ENCODE results near the gene GHRL.

Gene GHRL

GRCh38 chr3:10291641-10292040 lies 1.1 kb downstream of the GHRL start:
- H3K4me3 ChIP-seq (ENCODE audit: low read depth, low read length), result no peak overlapping the region
- H3K27me3 ChIP-seq (ENCODE audit: control insufficient read depth, insufficient read depth, low read length), result no peaks in the 10 kb centered on the region
- peaks cover 20% of the 10 kb centered on the region for H3K36me3 ChIP-seq (ENCODE audit: control insufficient read depth, insufficient read depth, low read length)
- no peaks in the 10 kb centered on the region for H3K9me3 ChIP-seq (ENCODE audit: control insufficient read depth, insufficient read depth, low read length)
- no peak overlapping the region for H3K9ac ChIP-seq (ENCODE audit: low read depth, low read length)
- peaks cover 2% of the 10 kb centered on the region for H3K4me1 ChIP-seq (ENCODE audit: control insufficient read depth, insufficient read depth, low read length)

- Histone ChIP-seq H3K36me3 (ENCODE audit: control insufficient read depth, insufficient read depth, low read length) (peaks cover 18% of the 10 kb centered on the region), H3K9ac (ENCODE audit: low read depth, low read length) (no peak overlapping the region), H3K4me3 (ENCODE audit: low read depth, low read length) (no peak overlapping the region), H3K4me1 (ENCODE audit: control insufficient read depth, insufficient read depth, low read length) (peaks cover 5% of the 10 kb centered on the region), H3K9me3 (ENCODE audit: control insufficient read depth, insufficient read depth, low read length) (no peaks in the 10 kb centered on the region), H3K27me3 (ENCODE audit: control insufficient read depth, insufficient read depth, low read length) (no peaks in the 10 kb centered on the region)
Observed at GRCh38 chr3:10290481-10291176, 2.1 kb downstream of the GHRL start.

- Histone ChIP-seq H3K4me1 (ENCODE audit: control insufficient read depth, insufficient read depth, low read length) (peaks cover 5% of the 10 kb centered on the region), H3K27me3 (ENCODE audit: control insufficient read depth, insufficient read depth, low read length) (no peaks in the 10 kb centered on the region), H3K9me3 (ENCODE audit: control insufficient read depth, insufficient read depth, low read length) (no peaks in the 10 kb centered on the region), H3K36me3 (ENCODE audit: control insufficient read depth, insufficient read depth, low read length) (peaks cover 18% of the 10 kb centered on the region), H3K4me3 (ENCODE audit: low read depth, low read length) (no peak overlapping the region), H3K9ac (ENCODE audit: low read depth, low read length) (no peak overlapping the region)
Observed at GRCh38 chr3:10289787-10290355, 2.9 kb downstream of the GHRL start.

GRCh38 chr3:10289077-10289476 lies 3.7 kb downstream of the GHRL start:
- Histone ChIP-seq H3K4me1 (ENCODE audit: control insufficient read depth, insufficient read depth, low read length) (peaks cover 5% of the 10 kb centered on the region), H3K9me3 (ENCODE audit: control insufficient read depth, insufficient read depth, low read length) (no peaks in the 10 kb centered on the region), H3K36me3 (ENCODE audit: control insufficient read depth, insufficient read depth, low read length) (peaks cover 18% of the 10 kb centered on the region), H3K27me3 (ENCODE audit: control insufficient read depth, insufficient read depth, low read length) (no peaks in the 10 kb centered on the region), H3K9ac (ENCODE audit: low read depth, low read length) (no peak overlapping the region), H3K4me3 (ENCODE audit: low read depth, low read length) (no peak overlapping the region)

GRCh38 chr3:10288575-10288960 lies 4.2 kb downstream of the GHRL start:
- Histone ChIP-seq H3K9me3 (ENCODE audit: control insufficient read depth, insufficient read depth, low read length) (no peaks in the 10 kb centered on the region), H3K9ac (ENCODE audit: low read depth, low read length) (no peak overlapping the region), H3K36me3 (ENCODE audit: control insufficient read depth, insufficient read depth, low read length) (peaks cover 18% of the 10 kb centered on the region), H3K4me1 (ENCODE audit: control insufficient read depth, insufficient read depth, low read length) (peaks cover 5% of the 10 kb centered on the region), H3K4me3 (ENCODE audit: low read depth, low read length) (no peak overlapping the region), H3K27me3 (ENCODE audit: control insufficient read depth, insufficient read depth, low read length) (no peaks in the 10 kb centered on the region)

DNA sequence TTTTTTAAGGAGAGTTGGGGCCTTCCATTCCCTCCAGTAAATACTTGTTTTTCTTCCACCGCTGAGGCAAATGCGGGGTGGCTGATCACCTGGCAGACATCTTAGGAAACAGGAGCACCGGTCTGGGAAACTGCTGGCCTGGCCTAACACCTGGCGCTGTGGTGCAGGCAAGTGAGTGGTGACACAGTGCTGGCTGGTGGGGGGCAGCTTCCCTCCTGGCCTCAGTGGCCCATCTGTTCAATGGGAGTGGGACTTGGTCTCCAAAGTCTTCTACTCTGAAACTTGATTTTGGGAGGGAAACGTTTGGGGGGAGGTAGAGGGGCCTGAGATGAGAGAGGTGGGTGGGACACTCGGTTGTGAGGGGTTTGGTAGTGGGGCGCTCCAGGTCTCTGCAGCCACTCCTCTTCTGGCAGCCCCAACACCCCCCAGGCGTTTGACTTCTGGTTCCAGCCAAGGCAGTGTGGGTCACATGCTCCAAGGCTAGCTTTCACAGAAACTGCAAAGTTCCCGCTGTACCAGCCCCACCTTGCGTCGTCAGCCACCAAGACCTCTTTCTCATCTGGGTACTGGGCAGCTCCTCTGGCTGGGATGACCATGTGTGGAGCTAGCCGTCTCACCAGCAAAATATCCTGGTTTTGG lies 4.7 kb downstream of the GHRL start:
- no peak overlapping the region for H3K4me3 ChIP-seq (ENCODE audit: low read depth, low read length)
- no peaks in the 10 kb centered on the region for H3K9me3 ChIP-seq (ENCODE audit: control insufficient read depth, insufficient read depth, low read length)
- H3K9ac ChIP-seq (ENCODE audit: low read depth, low read length), result no peak overlapping the region
- H3K4me1 ChIP-seq (ENCODE audit: control insufficient read depth, insufficient read depth, low read length), result peaks cover 5% of the 10 kb centered on the region
- H3K27me3 ChIP-seq (ENCODE audit: control insufficient read depth, insufficient read depth, low read length), result no peaks in the 10 kb centered on the region
- H3K36me3 ChIP-seq (ENCODE audit: control insufficient read depth, insufficient read depth, low read length), result peaks cover 19% of the 10 kb centered on the region

DNA sequence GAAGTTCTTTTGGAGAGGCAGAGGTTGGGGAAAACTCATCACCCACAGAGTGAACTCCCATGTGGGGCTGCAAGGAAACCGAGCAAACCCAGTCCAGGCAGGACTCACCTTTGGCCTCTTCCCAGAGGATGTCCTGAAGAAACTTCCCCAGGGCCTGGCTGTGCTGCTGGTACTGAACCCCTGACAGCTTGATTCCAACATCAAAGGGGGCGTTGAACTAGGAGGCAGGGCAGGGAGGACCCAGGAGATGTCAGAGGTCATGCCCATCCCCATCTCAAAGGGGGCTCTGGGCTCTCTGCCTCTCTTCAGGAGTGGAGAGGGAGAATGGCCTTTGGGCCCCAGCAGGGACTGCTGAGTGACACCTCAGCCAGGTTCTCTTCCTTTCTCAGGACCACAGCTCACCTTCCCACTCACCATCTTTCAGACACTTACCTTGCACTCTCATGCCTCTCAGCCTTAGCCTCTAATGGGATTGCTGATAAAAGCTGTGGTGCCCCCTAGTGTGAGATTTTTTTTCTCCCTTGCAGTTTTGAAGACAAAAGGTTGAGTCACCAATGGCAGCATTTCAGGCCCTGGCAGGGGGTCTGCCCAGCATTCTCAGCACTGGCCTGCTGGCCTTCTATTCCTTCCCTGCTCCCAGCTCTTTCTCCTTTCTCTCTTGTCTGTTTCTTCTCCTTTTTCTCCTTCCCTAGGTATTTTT lies 6.0 kb downstream of the GHRL start:
- peaks cover 17% of the 10 kb centered on the region for H3K36me3 ChIP-seq (ENCODE audit: control insufficient read depth, insufficient read depth, low read length)
- peaks cover 5% of the 10 kb centered on the region for H3K4me1 ChIP-seq (ENCODE audit: control insufficient read depth, insufficient read depth, low read length)
- no peak overlapping the region for H3K4me3 ChIP-seq (ENCODE audit: low read depth, low read length)
- H3K9me3 ChIP-seq (ENCODE audit: control insufficient read depth, insufficient read depth, low read length), result no peaks in the 10 kb centered on the region
- H3K9ac ChIP-seq (ENCODE audit: low read depth, low read length), result no peak overlapping the region
- no peaks in the 10 kb centered on the region for H3K27me3 ChIP-seq (ENCODE audit: control insufficient read depth, insufficient read depth, low read length)

GRCh38 chr3:10286133-10286524 lies 6.6 kb downstream of the GHRL start:
- Histone ChIP-seq H3K9ac (ENCODE audit: low read depth, low read length) (no peak overlapping the region), H3K4me1 (ENCODE audit: control insufficient read depth, insufficient read depth, low read length) (peaks cover 5% of the 10 kb centered on the region), H3K36me3 (ENCODE audit: control insufficient read depth, insufficient read depth, low read length) (peaks cover 19% of the 10 kb centered on the region), H3K27me3 (ENCODE audit: control insufficient read depth, insufficient read depth, low read length) (no peaks in the 10 kb centered on the region), H3K4me3 (ENCODE audit: low read depth, low read length) (no peak overlapping the region), H3K9me3 (ENCODE audit: control insufficient read depth, insufficient read depth, low read length) (no peaks in the 10 kb centered on the region)

GRCh38 chr3:10285272-10286132 lies 7.2 kb downstream of the GHRL start:
- no peaks in the 10 kb centered on the region for H3K27me3 ChIP-seq (ENCODE audit: control insufficient read depth, insufficient read depth, low read length)
- no peak overlapping the region for H3K4me3 ChIP-seq (ENCODE audit: low read depth, low read length)
- H3K9ac ChIP-seq (ENCODE audit: low read depth, low read length), result no peak overlapping the region
- peaks cover 12% of the 10 kb centered on the region for H3K36me3 ChIP-seq (ENCODE audit: control insufficient read depth, insufficient read depth, low read length)
- H3K9me3 ChIP-seq (ENCODE audit: control insufficient read depth, insufficient read depth, low read length), result no peaks in the 10 kb centered on the region
- H3K4me1 ChIP-seq (ENCODE audit: control insufficient read depth, insufficient read depth, low read length), result peaks cover 5% of the 10 kb centered on the region

GRCh38 chr3:10284496-10284895 lies 8.3 kb downstream of the GHRL start:
- peaks cover 12% of the 10 kb centered on the region for H3K36me3 ChIP-seq (ENCODE audit: control insufficient read depth, insufficient read depth, low read length)
- H3K9ac ChIP-seq (ENCODE audit: low read depth, low read length), result no peak overlapping the region
- H3K4me1 ChIP-seq (ENCODE audit: control insufficient read depth, insufficient read depth, low read length), result peaks cover 5% of the 10 kb centered on the region
- H3K27me3 ChIP-seq (ENCODE audit: control insufficient read depth, insufficient read depth, low read length), result no peaks in the 10 kb centered on the region
- no peak overlapping the region for H3K4me3 ChIP-seq (ENCODE audit: low read depth, low read length)
- H3K9me3 ChIP-seq (ENCODE audit: control insufficient read depth, insufficient read depth, low read length), result no peaks in the 10 kb centered on the region

DNA sequence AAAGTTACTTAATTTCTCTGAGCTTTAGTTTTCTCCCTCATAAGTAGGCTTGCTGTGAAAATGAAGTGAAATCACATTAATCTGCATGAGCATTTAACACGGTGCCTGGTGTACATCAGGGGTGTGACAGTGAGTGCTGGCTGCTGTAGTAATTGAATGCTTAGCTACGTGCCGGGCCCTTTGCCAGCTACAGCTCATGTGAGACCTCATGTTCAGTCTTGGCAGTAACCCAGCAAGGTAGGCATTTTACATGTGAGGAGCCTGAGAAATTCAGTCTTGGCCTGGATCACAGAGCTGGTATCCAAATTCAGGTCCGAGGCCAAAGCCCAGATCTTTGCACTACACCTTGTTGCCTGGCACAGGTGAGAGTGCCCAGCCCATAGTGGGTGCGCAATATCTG lies 9.1 kb downstream of the GHRL start:
- no peak overlapping the region for H3K4me3 ChIP-seq (ENCODE audit: low read depth, low read length)
- peaks cover 5% of the 10 kb centered on the region for H3K4me1 ChIP-seq (ENCODE audit: control insufficient read depth, insufficient read depth, low read length)
- H3K36me3 ChIP-seq (ENCODE audit: control insufficient read depth, insufficient read depth, low read length), result peaks cover 20% of the 10 kb centered on the region
- H3K9me3 ChIP-seq (ENCODE audit: control insufficient read depth, insufficient read depth, low read length), result no peaks in the 10 kb centered on the region
- no peak overlapping the region for H3K9ac ChIP-seq (ENCODE audit: low read depth, low read length)
- H3K27me3 ChIP-seq (ENCODE audit: control insufficient read depth, insufficient read depth, low read length), result no peaks in the 10 kb centered on the region

Data from iPS-15b (cell line).